ENCODE data around the gene OR2G6.
"Not testable (repeated sequence)": the region's sequence is repeated elsewhere in the genome, so short reads cannot be mapped to it uniquely, and the experiment has no call there.

OR2G6 gene

DNA sequence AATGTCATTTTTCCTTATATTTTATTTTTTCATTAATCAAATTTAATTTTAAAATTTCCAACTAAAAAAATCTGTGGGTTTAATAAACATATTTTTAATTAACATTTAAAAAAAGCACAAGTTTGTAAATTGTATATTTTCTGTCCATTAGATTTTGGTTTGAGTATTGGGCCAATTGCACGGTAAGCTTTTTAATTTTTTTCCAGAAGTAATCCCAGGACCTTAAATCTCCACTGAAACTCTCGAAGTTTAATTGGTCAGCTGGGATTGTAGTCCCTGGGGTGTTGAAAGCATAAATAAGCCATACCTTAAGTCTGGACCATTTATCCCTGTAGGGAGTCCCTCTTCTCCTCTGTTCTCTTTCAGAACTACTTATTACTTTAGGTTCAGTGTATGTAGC, at the start of gene OR2G6:
Gene OR2G6, plus strand, starts transcription at position 301 of the 400 bp plus-strand sequence. CDS start 13,574 bp downstream, outside the sequence.
- H3K27ac ChIP-seq = not testable (repeated sequence)

GRCh38 chr1:248459117-248459516, 48.8 kb upstream of the OR2G6 start:
- not testable (repeated sequence) for H3K27ac ChIP-seq

DNA sequence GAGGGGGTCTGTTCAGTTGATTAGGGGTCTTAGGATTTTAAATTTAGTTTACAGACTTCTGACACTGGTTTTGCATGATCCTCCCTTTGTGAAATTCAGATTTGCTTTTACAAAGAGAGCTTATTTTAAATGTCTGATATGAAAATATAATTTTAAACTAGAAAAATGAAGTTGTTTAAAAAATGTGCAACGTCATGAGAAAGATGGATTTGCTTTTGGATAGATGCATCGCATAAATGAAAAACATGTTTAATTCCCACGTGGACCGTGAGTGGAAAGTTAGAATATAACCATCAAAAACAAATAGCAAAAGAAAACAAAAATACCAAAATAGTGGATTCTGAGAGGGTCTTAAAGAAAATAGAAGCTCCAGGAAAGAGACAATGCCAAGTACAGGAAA, 36.7 kb upstream of the OR2G6 start:
- TF ChIP-seq, protein P1, sequence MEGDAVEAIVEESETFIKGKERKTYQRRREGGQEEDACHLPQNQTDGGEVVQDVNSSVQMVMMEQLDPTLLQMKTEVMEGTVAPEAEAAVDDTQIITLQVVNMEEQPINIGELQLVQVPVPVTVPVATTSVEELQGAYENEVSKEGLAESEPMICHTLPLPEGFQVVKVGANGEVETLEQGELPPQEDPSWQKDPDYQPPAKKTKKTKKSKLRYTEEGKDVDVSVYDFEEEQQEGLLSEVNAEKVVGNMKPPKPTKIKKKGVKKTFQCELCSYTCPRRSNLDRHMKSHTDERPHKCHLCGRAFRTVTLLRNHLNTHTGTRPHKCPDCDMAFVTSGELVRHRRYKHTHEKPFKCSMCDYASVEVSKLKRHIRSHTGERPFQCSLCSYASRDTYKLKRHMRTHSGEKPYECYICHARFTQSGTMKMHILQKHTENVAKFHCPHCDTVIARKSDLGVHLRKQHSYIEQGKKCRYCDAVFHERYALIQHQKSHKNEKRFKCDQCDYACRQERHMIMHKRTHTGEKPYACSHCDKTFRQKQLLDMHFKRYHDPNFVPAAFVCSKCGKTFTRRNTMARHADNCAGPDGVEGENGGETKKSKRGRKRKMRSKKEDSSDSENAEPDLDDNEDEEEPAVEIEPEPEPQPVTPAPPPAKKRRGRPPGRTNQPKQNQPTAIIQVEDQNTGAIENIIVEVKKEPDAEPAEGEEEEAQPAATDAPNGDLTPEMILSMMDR (conservative IDR thresholded peaks at IDR 0.05) = no peak

GRCh38 chr1:248472111-248472510, 35.8 kb upstream of the OR2G6 start:
- H3K27ac ChIP-seq = not testable (repeated sequence)

More for the DNA sequence above, 36.7 kb upstream of the OR2G6 start:
- no peak overlapping the region for H3K27ac ChIP-seq

DNA sequence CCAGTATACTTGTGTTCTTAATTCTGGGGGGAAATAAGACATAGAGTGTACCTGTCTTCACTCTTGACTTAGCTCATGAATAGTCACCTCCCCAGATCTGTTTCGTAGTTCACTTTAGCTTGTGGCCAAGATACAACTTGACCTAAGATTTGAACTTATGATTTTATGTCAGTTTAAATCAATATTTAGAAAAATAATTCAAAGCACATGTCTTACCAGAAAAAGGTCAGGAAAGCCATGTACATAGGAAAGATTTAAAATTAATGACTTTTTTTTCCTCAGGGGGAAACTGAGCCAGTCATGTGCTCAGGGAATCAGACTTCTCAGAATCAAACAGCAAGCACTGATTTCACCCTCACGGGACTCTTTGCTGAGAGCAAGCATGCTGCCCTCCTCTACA, 34.8 kb upstream of the OR2G6 start, which contains the start of gene OR2T3:
Gene OR2T3, plus strand, starts transcription at position 301 of the 400 bp plus-strand sequence. Its CDS starts 0 bp downstream, at position 301.
- not testable (repeated sequence) for H3K27ac ChIP-seq

DNA sequence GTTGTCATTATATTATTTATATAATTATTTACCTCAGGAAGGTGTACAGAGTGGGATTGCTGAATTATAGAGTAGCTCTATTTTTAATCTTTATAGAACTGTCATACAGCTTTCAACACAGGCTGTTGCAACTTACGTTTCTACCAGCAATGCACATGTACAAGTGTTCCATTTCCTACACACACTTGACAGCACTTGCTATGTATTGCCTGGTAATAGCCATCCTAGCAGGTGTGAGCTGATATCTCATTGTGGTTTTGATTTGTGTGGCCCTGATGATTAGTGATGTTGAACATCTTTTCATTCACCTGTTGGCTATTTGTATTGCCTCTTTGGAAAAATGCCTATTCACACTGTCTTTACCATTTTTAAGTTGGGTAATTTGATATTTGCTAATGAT, 32.2 kb upstream of the OR2G6 start:
- H3K27ac ChIP-seq = not testable (repeated sequence)

- H3K27ac ChIP-seq = not testable (repeated sequence)
These were observed 25.9 kb upstream of the OR2G6 start for GRCh38 chr1:248481686-248482579.

DNA sequence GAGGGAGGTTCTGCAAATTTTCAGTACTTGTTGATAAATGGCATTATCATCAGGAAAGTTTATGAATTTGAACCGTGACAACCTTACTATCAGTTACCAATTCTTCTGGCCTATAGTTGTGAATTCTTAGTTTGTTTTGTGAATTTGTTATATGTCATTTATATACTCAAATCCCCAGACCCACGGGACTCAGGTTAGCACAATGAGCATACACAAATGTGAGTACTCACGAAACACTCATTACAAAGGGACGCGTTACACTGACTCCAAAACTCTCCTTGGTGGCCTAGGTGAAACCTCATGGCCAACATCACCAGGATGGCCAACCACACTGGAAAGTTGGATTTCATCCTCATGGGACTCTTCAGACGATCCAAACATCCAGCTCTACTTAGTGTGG, 19.6 kb upstream of the OR2G6 start, which contains the start of gene OR2T5:
Gene OR2T5, plus strand, starts transcription at position 301 of the 400 bp plus-strand sequence. Its CDS starts 0 bp downstream, at position 301.
- H3K27ac ChIP-seq = not testable (repeated sequence)

GRCh38 chr1:248496661-248497060, 11.2 kb upstream of the OR2G6 start:
- H3K27ac ChIP-seq = not testable (repeated sequence)

DNA sequence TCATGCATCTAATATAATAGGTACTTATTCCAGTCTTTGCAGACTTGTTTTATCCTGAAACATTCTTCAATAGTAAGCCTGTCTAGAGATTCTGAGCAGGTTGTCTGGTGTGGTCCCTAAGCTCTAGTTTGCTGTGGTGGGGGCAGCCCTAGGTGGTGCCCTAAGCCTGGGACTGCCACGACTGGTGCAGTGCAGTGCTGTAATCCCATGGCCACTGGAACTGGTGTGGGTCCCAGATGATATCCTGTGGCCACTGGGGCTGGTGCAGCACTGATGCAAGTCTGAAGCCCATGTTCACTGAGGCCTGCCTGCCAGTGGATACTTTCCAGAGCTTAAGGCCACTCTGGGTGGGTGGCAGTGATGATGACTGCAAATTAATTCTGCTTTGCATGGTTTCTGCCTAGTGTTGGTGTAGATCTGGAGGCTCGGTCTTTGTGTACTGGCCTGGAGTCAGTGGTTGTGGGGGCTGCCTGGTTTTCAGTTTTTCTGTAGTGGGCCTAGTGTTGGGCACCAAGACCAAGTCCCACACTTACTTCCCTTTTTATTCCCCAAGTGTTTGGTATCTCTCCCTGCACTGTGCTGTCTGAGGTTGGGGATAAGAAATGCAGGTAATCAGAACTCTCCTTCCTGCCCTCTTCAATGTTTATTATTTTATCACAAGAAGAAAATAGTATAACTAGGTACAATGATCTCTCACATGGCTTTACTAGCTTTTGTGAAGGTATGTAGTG, 7.4 kb upstream of the OR2G6 start:
- H3K27ac ChIP-seq = not testable (repeated sequence)

DNA sequence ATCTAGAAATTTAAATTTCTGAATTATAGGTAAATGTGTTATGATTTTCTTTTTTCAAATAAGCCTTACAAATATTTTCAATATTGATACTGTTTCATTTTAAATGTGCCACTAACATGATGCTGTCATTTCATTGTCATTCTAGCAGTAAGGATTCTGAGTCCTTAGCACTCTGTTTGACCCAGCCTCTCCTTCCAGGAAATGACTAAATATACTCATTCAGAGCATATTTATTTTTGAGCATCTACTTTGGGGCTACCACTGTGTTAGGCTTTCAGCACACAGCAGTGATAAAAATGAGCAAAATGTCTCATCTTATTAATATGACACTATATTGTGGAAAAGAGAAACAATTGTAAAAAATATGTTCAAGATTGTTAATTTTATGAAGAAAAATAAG, 2.3 kb downstream of the OR2G6 start:
- H3K27ac ChIP-seq = not testable (repeated sequence)

DNA sequence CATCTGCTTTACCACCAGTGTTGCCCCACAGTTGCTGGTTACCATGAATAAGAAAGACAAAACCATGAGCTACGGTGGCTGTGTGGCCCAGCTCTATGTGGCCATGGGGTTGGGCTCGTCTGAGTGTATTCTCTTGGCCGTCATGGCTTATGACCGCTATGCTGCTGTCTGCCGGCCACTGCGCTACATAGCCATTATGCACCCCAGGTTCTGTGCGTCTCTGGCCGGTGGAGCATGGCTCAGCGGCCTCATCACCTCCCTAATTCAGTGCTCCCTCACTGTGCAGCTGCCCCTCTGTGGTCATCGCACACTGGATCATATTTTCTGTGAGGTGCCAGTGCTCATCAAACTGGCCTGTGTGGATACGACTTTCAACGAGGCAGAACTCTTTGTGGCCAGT, 14.0 kb downstream of the OR2G6 start:
- no peak overlapping the region for H3K27ac ChIP-seq
- TF ChIP-seq, protein P1 (conservative IDR thresholded peaks at IDR 0.05) = no peak

GRCh38 chr1:248537449-248537848, 29.6 kb downstream of the OR2G6 start:
- H3K27ac ChIP-seq = not testable (repeated sequence)

DNA sequence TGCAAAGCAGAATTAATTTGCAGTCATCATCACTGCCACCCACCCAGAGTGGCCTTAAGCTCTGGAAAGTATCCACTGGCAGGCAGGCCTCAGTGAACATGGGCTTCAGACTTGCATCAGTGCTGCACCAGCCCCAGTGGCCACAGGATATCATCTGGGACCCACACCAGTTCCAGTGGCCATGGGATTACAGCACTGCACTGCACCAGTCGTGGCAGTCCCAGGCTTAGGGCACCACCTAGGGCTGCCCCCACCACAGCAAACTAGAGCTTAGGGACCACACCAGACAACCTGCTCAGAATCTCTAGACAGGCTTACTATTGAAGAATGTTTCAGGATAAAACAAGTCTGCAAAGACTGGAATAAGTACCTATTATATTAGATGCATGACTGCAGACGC, 39.5 kb downstream of the OR2G6 start:
- not testable (repeated sequence) for H3K27ac ChIP-seq

DNA sequence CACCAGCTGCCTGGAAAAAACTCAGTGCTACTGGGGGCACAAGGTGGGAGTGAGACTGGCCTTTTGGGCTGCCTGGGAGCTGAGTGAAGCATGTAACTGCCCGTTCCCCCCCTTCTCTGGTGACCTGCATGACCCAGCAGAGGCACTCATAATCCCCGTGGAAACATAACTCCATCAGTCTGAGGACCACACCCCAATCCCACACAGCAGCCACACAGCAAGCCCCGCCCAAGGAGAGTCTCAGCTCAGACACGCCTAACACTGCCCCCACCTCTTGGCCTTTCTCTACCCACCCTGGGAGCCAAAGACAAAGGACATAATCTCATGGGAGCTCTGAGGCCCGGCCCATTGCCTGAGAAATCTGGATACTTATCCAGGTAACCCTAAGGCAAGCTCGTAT, 43.2 kb downstream of the OR2G6 start:
- H3K27ac ChIP-seq = not testable (repeated sequence)

DNA sequence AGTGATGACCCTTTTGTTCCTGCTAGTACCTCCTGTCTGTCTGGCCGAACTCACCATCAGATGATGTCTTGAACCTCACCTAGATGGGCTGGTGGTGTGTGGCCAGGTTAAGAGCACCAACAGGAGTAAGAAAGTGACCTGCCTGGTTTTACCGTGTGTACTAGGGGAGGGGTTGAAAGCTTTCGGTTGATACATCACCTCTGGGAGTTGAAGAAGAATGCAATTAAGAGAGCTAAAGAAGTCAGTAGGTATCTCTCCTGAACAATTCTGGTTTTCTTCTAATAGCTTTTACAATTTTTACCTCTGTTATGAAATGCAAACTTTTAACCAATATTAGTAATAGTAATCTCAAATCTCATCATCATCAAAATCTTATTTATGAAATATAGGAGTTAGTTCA, 54.8 kb downstream of the OR2G6 start, which contains the start of gene OR2T29:
Gene OR2T29, minus strand, starts transcription at position 101 of the 400 bp plus-strand sequence. CDS start 3,281 bp downstream, outside the sequence.
- not testable (repeated sequence) for H3K27ac ChIP-seq

GRCh38 chr1:248565530-248566373, 57.9 kb downstream of the OR2G6 start:
- not testable (repeated sequence) for H3K27ac ChIP-seq

DNA sequence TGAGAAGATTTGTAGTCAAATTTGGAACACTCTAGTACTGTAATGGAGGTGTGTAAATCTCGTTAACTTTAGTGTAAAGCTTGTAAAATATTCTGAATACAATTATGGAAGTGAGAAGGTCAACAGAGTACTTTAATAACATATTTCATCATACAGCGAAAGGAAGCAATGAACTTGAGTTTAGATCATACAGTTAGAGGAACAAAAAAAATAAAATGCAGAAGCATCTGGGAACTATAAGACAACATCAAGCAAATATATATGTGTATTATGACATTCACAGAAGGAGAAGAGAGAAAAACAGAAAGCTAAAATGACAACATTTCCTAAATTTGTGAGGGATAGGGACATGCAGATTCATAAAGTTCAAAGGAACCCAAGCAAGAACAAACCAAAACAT, 61.2 kb downstream of the OR2G6 start:
- H3K27ac ChIP-seq = not testable (repeated sequence)
